D341Med (cell line): ENCODE data around the gene PRICKLE1.

ENCODE experiments used
- DNase-seq: peaks from one replicate; pipeline ENCODE4 v3.0.0; 2012; ENCODE audit warnings: low spot score

Gene PRICKLE1

GRCh38 chr12:42447371-42447786 lies 142.2 kb downstream of the PRICKLE1 start:
- no peak for DNase-seq

GRCh38 chr12:42446761-42447160 lies 142.8 kb downstream of the PRICKLE1 start:
- DNase-seq: no peak

- no peak for DNase-seq
These were observed 143.7 kb downstream of the PRICKLE1 start for GRCh38 chr12:42445891-42446290.

- DNase-seq: no peak
These were observed 145.2 kb downstream of the PRICKLE1 start for GRCh38 chr12:42444192-42444943.

GRCh38 chr12:42442888-42443287 lies 146.7 kb downstream of the PRICKLE1 start:
- no peak for DNase-seq

- DNase-seq: no peak
These were observed 147.2 kb downstream of the PRICKLE1 start for GRCh38 chr12:42442311-42442759.

- no peak for DNase-seq
These were observed 148.9 kb downstream of the PRICKLE1 start for GRCh38 chr12:42440608-42441007.

GRCh38 chr12:42432517-42433140 lies 156.9 kb downstream of the PRICKLE1 start:
- no peak for DNase-seq

- DNase-seq: no peak
These were observed 160.7 kb downstream of the PRICKLE1 start for GRCh38 chr12:42428850-42429249.

- DNase-seq: no peak
These were observed 162.8 kb downstream of the PRICKLE1 start for GRCh38 chr12:42426746-42427145.

GRCh38 chr12:42422785-42423184 lies 166.8 kb downstream of the PRICKLE1 start:
- DNase-seq: no peak

- no peak for DNase-seq
These were observed 167.4 kb downstream of the PRICKLE1 start for GRCh38 chr12:42421844-42422779.

- DNase-seq: no peak
These were observed 169.2 kb downstream of the PRICKLE1 start for GRCh38 chr12:42420395-42420794.

GRCh38 chr12:42410340-42410739 lies 179.2 kb downstream of the PRICKLE1 start:
- no peak for DNase-seq

GRCh38 chr12:42409471-42409870 lies 180.1 kb downstream of the PRICKLE1 start:
- DNase-seq: no peak

- no peak for DNase-seq
These were observed 182.2 kb downstream of the PRICKLE1 start for GRCh38 chr12:42407306-42407705.
